H1 (cell line): Measurements from ENCODE around the gene SBK1. TPM values are rescaled to one million over a fixed set of nuclear protein-coding genes. Genes with fewer than 3 reads are reported as not detected.
A peak's percentile ranks its signal among the peaks of the same experiment; 100 is the strongest.

ENCODE experiments used
- CTCF ChIA-PET: fragments of 300-600 bp; sonication (Branson Sonifier 250); formaldehyde crosslinking; loops from one replicate; lab custom pipeline; 2021; ENCODE audit not compliant: partially characterized antibody; lab: Charles Lee
- POLR2A ChIA-PET: fragments of 300-600 bp; sonication (Branson Sonifier 250); formaldehyde crosslinking; loops from one replicate; lab custom pipeline; 2021; ENCODE audit warnings: inconsistent platforms; ENCODE audit not compliant: partially characterized antibody; lab: Charles Lee
- DNase-seq, 2 experiments: peaks; one replicate each; pipeline versions ENCODE4 v3.0.0 to v3.0.0-alpha.2; 2010 to 2022; ENCODE audit warnings: low spot score in 2 of 2, low read depth in 1 of 2, mixed read lengths in 1 of 2
- FAIRE-seq: peaks from 2 replicates; lab custom pipeline; 2011; peaks lifted over from hg19 to GRCh38; lab: Jason Lieb, UNC
- H2AFZ ChIP-seq: 2 replicates; pipeline ENCODE4 v1.8.1; 2012; ENCODE audit warnings: low read length, inconsistent platforms
- H2AK5ac ChIP-seq: 2 replicates; pipeline ENCODE4 v1.6.1; 2013; ENCODE audit warnings: low read depth, low read length
- H2BK120ac ChIP-seq: replicated peaks from 2 replicates; pipeline ENCODE3; 2013; ENCODE audit warnings: low read depth, low read length, inconsistent platforms
- H2BK12ac ChIP-seq: 2 replicates; pipeline ENCODE4 v1.6.1; 2013; ENCODE audit warnings: low read depth, low read length
- H2BK15ac ChIP-seq: 2 replicates; pipeline ENCODE4 v1.6.1; 2013; ENCODE audit warnings: low read length
- H2BK20ac ChIP-seq: 2 replicates; pipeline ENCODE4 v1.6.1; 2013; ENCODE audit warnings: low read length
- H2BK5ac ChIP-seq: 2 replicates; pipeline ENCODE4 v1.6.1; 2013; ENCODE audit warnings: low read depth, low read length
- H3K14ac ChIP-seq: 2 replicates; pipeline ENCODE4 v1.6.1; 2013; ENCODE audit warnings: inconsistent platforms; ENCODE audit not compliant: insufficient read length
- H3K18ac ChIP-seq: 2 replicates; pipeline ENCODE4 v1.6.1; 2013; ENCODE audit warnings: low read length; ENCODE audit errors: extremely low read depth
- H3K23ac ChIP-seq: 2 replicates; pipeline ENCODE4 v1.6.1; 2013; ENCODE audit warnings: inconsistent platforms; ENCODE audit not compliant: insufficient read length
- H3K23me2 ChIP-seq: 2 replicates; pipeline ENCODE4 v1.6.1; 2013; ENCODE audit warnings: low read depth, low read length
- H3K27ac ChIP-seq: 2 replicates; pipeline ENCODE4 v1.6.1; 2011; ENCODE audit warnings: low read depth, low read length, inconsistent platforms
- H3K27me3 ChIP-seq, 4 experiments: replicated peaks in 1 of 4; 1 replicate in 1 of 4; 2 replicates in 3 of 4; pipeline versions ENCODE4 v1.6.1 to v1.8.1; 2011 to 2013; ENCODE audit warnings: low read length in 3 of 4, mild to moderate bottlenecking in 3 of 4, inconsistent platforms in 2 of 4, mixed read lengths in 2 of 4, moderate library complexity in 1 of 4; ENCODE audit not compliant: control insufficient read depth in 3 of 4, insufficient read depth in 3 of 4; ENCODE audit errors: extremely low read depth in 1 of 4
- H3K36me3 ChIP-seq, 4 experiments: 2 replicates each; pipeline versions ENCODE4 v1.6.1 to v1.8.1; 2011 to 2013; ENCODE audit warnings: mild to moderate bottlenecking in 4 of 4, low read length in 3 of 4, moderate library complexity in 2 of 4, control low read depth in 1 of 4, inconsistent platforms in 1 of 4; ENCODE audit not compliant: insufficient read depth in 4 of 4, control insufficient read depth in 2 of 4
- H3K4ac ChIP-seq: replicated peaks from 2 replicates; pipeline ENCODE3; 2013; ENCODE audit warnings: low read length, low read depth, mixed read lengths, inconsistent platforms; ENCODE audit not compliant: insufficient read length
- H3K4me1 ChIP-seq, 4 experiments: replicated peaks in 1 of 4; 1 replicate in 1 of 4; 2 replicates in 3 of 4; pipeline versions ENCODE4 v1.6.1 to v1.8.1; 2011 to 2013; ENCODE audit warnings: low read length in 3 of 4, inconsistent platforms in 2 of 4, mixed read lengths in 1 of 4; ENCODE audit not compliant: insufficient read depth in 4 of 4, control insufficient read depth in 3 of 4
- H3K4me2 ChIP-seq, 2 experiments: 2 replicates each; pipeline versions ENCODE4 v1.6.1 to v1.8.1; 2011 to 2013; ENCODE audit warnings: low read depth in 2 of 2, low read length in 2 of 2, control low read depth in 1 of 2, inconsistent platforms in 1 of 2, mild to moderate bottlenecking in 1 of 2; ENCODE audit not compliant: insufficient read depth in 1 of 2
- H3K4me3 ChIP-seq, 4 experiments: fragments of 200-600, 300-600 bp in 1 of 4; sonication (generic), shearing (Covaris generic), sonication (Bioruptor Twin) in 1 of 4; 2 replicates each; pipeline versions ENCODE4 v1.5.1 to v1.8.1; 2011 to 2016; ENCODE audit warnings: low read length in 4 of 4, low read depth in 3 of 4, control low read depth in 2 of 4, inconsistent platforms in 2 of 4, mild to moderate bottlenecking in 2 of 4, mixed read lengths in 1 of 4, moderate library complexity in 1 of 4; ENCODE audit not compliant: insufficient read depth in 2 of 4; ENCODE audit errors: extremely low read depth in 1 of 4
- H3K56ac ChIP-seq: replicated peaks from 2 replicates; pipeline ENCODE3; 2013; ENCODE audit warnings: low read depth, mild to moderate bottlenecking, mixed read lengths, low read length, inconsistent platforms; ENCODE audit not compliant: insufficient read length
- H3K79me1 ChIP-seq: 2 replicates; pipeline ENCODE4 v1.6.1; 2013; ENCODE audit warnings: low read depth, low read length, control low read depth
- H3K79me2 ChIP-seq, 2 experiments: 2 replicates each; pipeline versions ENCODE4 v1.6.1 to v1.8.1; 2012 to 2013; ENCODE audit warnings: low read length in 2 of 2, mild to moderate bottlenecking in 2 of 2, inconsistent platforms in 1 of 2; ENCODE audit not compliant: insufficient read depth in 2 of 2, control insufficient read depth in 1 of 2
- H3K9ac ChIP-seq, 4 experiments: replicated peaks in 1 of 4; 1 replicate in 1 of 4; 2 replicates in 3 of 4; pipeline versions ENCODE4 v1.6.1 to v1.8.1; 2011 to 2013; ENCODE audit warnings: low read depth in 3 of 4, low read length in 3 of 4, control low read depth in 2 of 4, mild to moderate bottlenecking in 2 of 4, moderate library complexity in 2 of 4, inconsistent platforms in 1 of 4; ENCODE audit errors: extremely low read depth in 1 of 4
- H3K9me3 ChIP-seq, 2 experiments: 2 replicates each; pipeline versions ENCODE4 v1.6.1 to v1.8.1; 2012 to 2013; ENCODE audit warnings: mild to moderate bottlenecking in 2 of 2, moderate library complexity in 2 of 2, control low read depth in 1 of 2, inconsistent platforms in 1 of 2, low read depth in 1 of 2, low read length in 1 of 2, mixed read lengths in 1 of 2; ENCODE audit not compliant: insufficient read depth in 2 of 2
- H4K20me1 ChIP-seq, 2 experiments: replicated peaks in 1 of 2; 2 replicates each; pipeline versions ENCODE3 to v1.8.1; 2011 to 2013; ENCODE audit warnings: inconsistent platforms in 2 of 2, low read length in 2 of 2, mild to moderate bottlenecking in 1 of 2; ENCODE audit not compliant: insufficient read depth in 2 of 2, control insufficient read depth in 1 of 2
- H4K5ac ChIP-seq: 2 replicates; pipeline ENCODE4 v1.6.1; 2013; ENCODE audit warnings: low read length, low read depth, mixed read lengths, inconsistent platforms; ENCODE audit not compliant: insufficient read length
- H4K8ac ChIP-seq: 2 replicates; pipeline ENCODE4 v1.8.0; 2013; ENCODE audit warnings: mild to moderate bottlenecking, moderate library complexity, low read length, inconsistent platforms; ENCODE audit not compliant: insufficient read depth; ENCODE audit errors: extremely low read depth
- H4K91ac ChIP-seq: replicated peaks from 2 replicates; pipeline ENCODE3; 2013; ENCODE audit warnings: low read length, mixed read lengths, inconsistent platforms; ENCODE audit not compliant: insufficient read length
- CTCF ChIP-seq, 3 experiments: IDR thresholded peaks; 1 replicate in 2 of 3; 2 replicates in 1 of 3; pipeline versions ENCODE4 v1.5.1 to v1.6.1; 2011; ENCODE audit warnings: low read length in 3 of 3, mild to moderate bottlenecking in 3 of 3, inconsistent platforms in 2 of 3, low read depth in 1 of 3, moderate library complexity in 1 of 3; ENCODE audit not compliant: insufficient read depth in 1 of 3; ENCODE audit errors: control extremely low read depth in 1 of 3
- EZH2 ChIP-seq: fragments of 200-600 bp; sonication (generic); IDR thresholded peaks from 2 replicates; pipeline ENCODE4 v1.7.1; 2012; ENCODE audit warnings: low read depth, mild to moderate bottlenecking, moderate library complexity, low read length, inconsistent platforms; ENCODE audit not compliant: severe bottlenecking
- HDAC2 ChIP-seq, 2 experiments: fragments of 300-600 bp in 1 of 2; sonication (generic) in 1 of 2; IDR thresholded peaks; 2 replicates each; pipeline ENCODE4 v1.6.1; 2011 to 2012; ENCODE audit warnings: low read depth in 2 of 2, low read length in 2 of 2, mild to moderate bottlenecking in 2 of 2, moderate library complexity in 2 of 2, borderline replicate concordance in 1 of 2, inconsistent platforms in 1 of 2
- KDM4A ChIP-seq: IDR thresholded peaks from one replicate; pipeline ENCODE4 v1.7.1; 2012; ENCODE audit warnings: low read depth, mild to moderate bottlenecking, moderate library complexity, low read length, inconsistent platforms; ENCODE audit not compliant: severe bottlenecking
- POLR2A ChIP-seq, 2 experiments: IDR thresholded peaks; 1 replicate in 1 of 2; 2 replicates in 1 of 2; pipeline ENCODE4 v1.6.1; 2011; ENCODE audit warnings: low read depth in 2 of 2, low read length in 2 of 2, mild to moderate bottlenecking in 2 of 2; ENCODE audit errors: control extremely low read depth in 1 of 2
- SP2 ChIP-seq: IDR thresholded peaks from 2 replicates; pipeline ENCODE4 v1.6.1; 2012; ENCODE audit warnings: mild to moderate bottlenecking, low read length, inconsistent platforms
- WGBS, 2 experiments: shearing (Covaris generic) in 1 of 2; methylation state at CpG; one replicate each; pipeline versions ENCODE4 v1.1.6 to v1.1.7; 2013 to 2015; ENCODE audit warnings: low lambda C conversion rate in 2 of 2, mixed read lengths in 2 of 2, inconsistent platforms in 1 of 2, low coverage in 1 of 2, missing lambda C conversion rate in 1 of 2; ENCODE audit not compliant: insufficient replicate concordance in 2 of 2, insufficient coverage in 1 of 2, insufficient read length in 1 of 2; ENCODE audit errors: extremely low coverage in 1 of 2, missing lambda C conversion rate in 1 of 2; 5-methylcytosine and 5-hydroxymethylcytosine counted together
- polyA plus RNA-seq, 7 experiments: library from polyadenylated mRNA; depleted of rRNA in 3 of 7; stranded (reverse) in 5 of 7; unstranded in 2 of 7; fragments of >200 nt in 5 of 7; fragments of 200-250 nt in 2 of 7; gene quantifications; 1 replicate in 5 of 7; 2 replicates in 1 of 7; 4 replicates in 1 of 7; pipeline versions ENCODE4 v1.2.1 to v1.2.3, GENCODE V29; 2011 to 2013; ENCODE audit warnings: missing spikeins in 2 of 7, mixed read lengths in 2 of 7
- total RNA-seq: library from RNA; stranded (reverse); fragmentation: NEBNext Ultra II Directional; extraction: Animal tissue kit (Norgen Biotek cat#: 25700); gene quantifications from 2 replicates; pipeline ENCODE4 v1.2.1, GENCODE V29; 2021

SBK1 gene
- total and polyA plus RNA-seq, 2 of the 8 experiments (the other 6 are each of a cell fraction or from before 2014, with no cell fraction given) = 18.2 to 73.9 TPM

GRCh38 chr16:28283798-28284577, 8.3 kb upstream of the SBK1 start:
- no peaks in the 10 kb centered on the region for H3K79me2 ChIP-seq
- DNase-seq = no peak
- H3K56ac ChIP-seq = no peak overlapping the region
- H3K14ac ChIP-seq = no peak overlapping the region
- ChIA-PET POLR2A (interaction anchor here (1.0 to 4.7 kb wide), 7 partner anchors 9 to 30 kb away, joined by 3 to 45 read pairs (median 4); partner anchors contain the start of gene SBK1), CTCF (interaction anchor here (0.9 to 10.9 kb wide), 6 partner anchors 9 to 35 kb away, joined by 3 to 152 read pairs (median 7); no protein-coding TSS in a partner anchor)
- H3K4me1 ChIP-seq = peaks cover 0 to 2% (median 0%) of the 10 kb centered on the region in 4 experiments; a peak in 1 of 7 replicates
- no peak overlapping the region for H2AFZ ChIP-seq
- H2BK120ac ChIP-seq = no peak overlapping the region
- 86% methylated on average over 15 of the region's 15 CpGs; no CpG with 5 or more reads in 1 of the 2 experiments for WGBS, 2 experiments
- no peak overlapping the region for H4K91ac ChIP-seq
- H3K4ac ChIP-seq = no peak overlapping the region
- peaks cover 0 to 16% of the 10 kb centered on the region in 2 experiments for H4K20me1 ChIP-seq
- no peak overlapping the region for H3K18ac ChIP-seq
- no peak overlapping the region for H2BK20ac ChIP-seq
- no peak for FAIRE-seq
- 0 out of 2 replicates have a peak overlapping the region, but pooled peaks have one; percentile 12 for H2BK5ac ChIP-seq
- no peaks in the 10 kb centered on the region for H3K27me3 ChIP-seq
- peaks cover 6% of the 10 kb centered on the region for H3K79me1 ChIP-seq
- H4K5ac ChIP-seq = no peak overlapping the region
- no peak overlapping the region for H3K27ac ChIP-seq
- H4K8ac ChIP-seq = no peak overlapping the region
- no peak overlapping the region for H3K23ac ChIP-seq
- no peak overlapping the region for H3K9ac ChIP-seq
- H3K4me2 ChIP-seq = no peak overlapping the region
- no peaks in the 10 kb centered on the region for H3K9me3 ChIP-seq
- peak in 2 of 3 experiments; percentile 3; a peak in 2 of 4 replicates for TF ChIP-seq CTCF (IDR thresholded peaks at IDR 0.05; ENCODE audit: control extremely low read depth in 1 of 3, insufficient read depth in 1 of 3, low read depth in 1 of 3, low read length in 3 of 3)
- peak in 1 of 2 experiments; percentile 23; a peak in 1 of 3 replicates for TF ChIP-seq POLR2A (IDR thresholded peaks at IDR 0.05; ENCODE audit: control extremely low read depth in 1 of 2, low read depth in 2 of 2, low read length in 2 of 2)
- no peak for TF ChIP-seq HDAC2 (IDR thresholded peaks at IDR 0.05; ENCODE audit: borderline replicate concordance in 1 of 2, low read depth in 2 of 2, low read length in 2 of 2)
- TF ChIP-seq SP2 = no peak
- no peak for TF ChIP-seq EZH2
- no peak for TF ChIP-seq KDM4A
- no peak overlapping the region for H2AK5ac ChIP-seq
- H3K23me2 ChIP-seq = no peaks in the 10 kb centered on the region
- H3K4me3 ChIP-seq = no peak overlapping the region
- H2BK12ac ChIP-seq = no peak overlapping the region
- H2BK15ac ChIP-seq = no peak overlapping the region
- no peaks in the 10 kb centered on the region; a peak in 2 of 8 replicates for H3K36me3 ChIP-seq
